ENCODE measurements around the gene HOXA13. TPM values are rescaled to one million over a fixed set of nuclear protein-coding genes. Genes with fewer than 3 reads are reported as not detected.

The HOXA13 gene
- total RNA-seq, 1 experiment from 2014 or later = 0.68 TPM

DNA sequence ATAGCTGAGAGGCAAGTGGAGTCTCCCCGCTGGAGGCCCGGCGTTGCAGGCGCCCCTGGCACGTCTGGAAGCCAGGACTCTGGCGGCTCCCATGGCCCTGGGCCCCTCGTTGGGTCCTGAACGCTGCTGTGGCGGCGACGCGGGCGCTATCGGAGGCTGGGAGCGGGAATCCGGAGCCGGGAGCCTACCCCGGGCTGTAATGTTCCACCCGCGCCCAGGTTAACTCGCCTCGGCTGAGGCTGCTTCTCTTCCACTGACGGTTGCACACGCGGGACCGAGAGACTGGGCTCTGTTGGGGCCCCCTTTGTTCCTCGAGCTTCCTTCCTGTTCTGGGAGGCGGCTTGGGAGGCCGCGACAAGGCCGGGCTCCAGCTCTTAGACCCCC lies 55.1 kb downstream of the HOXA13 start:
- no peaks in the 10 kb centered on the region; the same call in 1 of the 2 replicates for H3K36me3 ChIP-seq (ENCODE audit: control insufficient read depth, insufficient read depth, low read length)
- no TSS peak for BruUV-seq (replicated peaks)
- no peak overlapping the region for H3K27ac Mint-ChIP-seq (ENCODE audit: unreplicated experiment)
- H3K36me3 Mint-ChIP-seq (ENCODE audit: insufficient read depth, unreplicated experiment) = peaks cover 11% of the 10 kb centered on the region
- H3K9me3 Mint-ChIP-seq (ENCODE audit: unreplicated experiment) = no peaks in the 10 kb centered on the region
- intact Hi-C loops (cut with micrococcal nuclease; ENCODE audit: unreplicated experiment) = no loop called here
- H3K4me1 ChIP-seq = peaks cover 24% of the 10 kb centered on the region
- TF ChIP-seq CTCF (IDR thresholded peaks at IDR 0.05; ENCODE audit: insufficient read depth in 1 of 2, low read depth in 1 of 2, low read length in 1 of 2, severe bottlenecking in 1 of 2, unreplicated experiment in 1 of 2) = no peak
- POLR2A ChIA-PET = no interaction called here
- H3K27me3 ChIP-seq (replicated peaks; ENCODE audit: control insufficient read depth, insufficient read depth, low read length) = no peaks in the 10 kb centered on the region
- CTCF ChIA-PET = no interaction called here
- no peaks in the 10 kb centered on the region for H3K27me3 Mint-ChIP-seq (ENCODE audit: insufficient read depth, unreplicated experiment)
- no peaks in the 10 kb centered on the region for H3K9me3 ChIP-seq
- H3K4me1 Mint-ChIP-seq (ENCODE audit: low read depth, unreplicated experiment) = no peaks in the 10 kb centered on the region
- H3K4me3 Mint-ChIP-seq (ENCODE audit: unreplicated experiment) = no peak overlapping the region
- DNase-seq = peak in 1 of 2 experiments; percentile 26
- H3K4me3 ChIP-seq (ENCODE audit: low read depth, low read length) = no peak overlapping the region

Small RNA genes within 50 kb of the gene (microRNA-seq; reads per million reads assigned to microRNA genes)
- 1,116 reads per million, percentile 88 among the genes with 10 or more reads in this experiment for gene MIR196B

Other genes with a start within 250 kb of the HOXA13 start
- 18.5 and 18.8 TPM in 2 replicates for gene HOXA1, start 104.1 kb downstream of the HOXA13 start, total RNA-seq (2022)
- 1.5 and 1.8 TPM in 2 replicates for gene HOXA2, start 97.4 kb downstream of the HOXA13 start, total RNA-seq (2022)
- 4.8 and 5.5 TPM in 2 replicates for gene HOXA4, start 69.3 kb downstream of the HOXA13 start, total RNA-seq (2022)
- 4.3 and 4.9 TPM in 2 replicates for gene HOXA5, start 56.4 kb downstream of the HOXA13 start, total RNA-seq (2022)
- gene HOXA6, start 52.3 kb downstream of the HOXA13 start, total RNA-seq (2022) = 5.6 and 8.1 TPM in 2 replicates
- 19.9 and 22.6 TPM in 2 replicates for gene HOXA3, start 47.5 kb downstream of the HOXA13 start, total RNA-seq (2022)
- gene HOXA7, start 43.4 kb downstream of the HOXA13 start, total RNA-seq (2022) = 19.7 and 19.9 TPM in 2 replicates
- gene HOXA9, start 34.6 kb downstream of the HOXA13 start, total RNA-seq (2022) = 14.4 and 16.7 TPM in 2 replicates
- 7.8 and 9.5 TPM in 2 replicates for gene HOXA10, start 25.8 kb downstream of the HOXA13 start, total RNA-seq (2022)
- 0.53 and 0.73 TPM in 2 replicates for gene HOXA11, start 14.9 kb downstream of the HOXA13 start, total RNA-seq (2022)
- not detected in 2 replicates for gene EVX1, start 42.7 kb upstream of the HOXA13 start, total RNA-seq (2022)

Measured in Caco-2 (cell line).